ENCODE data around the gene EHD1. TPM values are rescaled to one million over a fixed set of nuclear protein-coding genes. Genes with fewer than 3 reads are reported as not detected.

EHD1 gene
- total RNA-seq, 1 donor from 2014 or later, result 57.2 TPM

DNA sequence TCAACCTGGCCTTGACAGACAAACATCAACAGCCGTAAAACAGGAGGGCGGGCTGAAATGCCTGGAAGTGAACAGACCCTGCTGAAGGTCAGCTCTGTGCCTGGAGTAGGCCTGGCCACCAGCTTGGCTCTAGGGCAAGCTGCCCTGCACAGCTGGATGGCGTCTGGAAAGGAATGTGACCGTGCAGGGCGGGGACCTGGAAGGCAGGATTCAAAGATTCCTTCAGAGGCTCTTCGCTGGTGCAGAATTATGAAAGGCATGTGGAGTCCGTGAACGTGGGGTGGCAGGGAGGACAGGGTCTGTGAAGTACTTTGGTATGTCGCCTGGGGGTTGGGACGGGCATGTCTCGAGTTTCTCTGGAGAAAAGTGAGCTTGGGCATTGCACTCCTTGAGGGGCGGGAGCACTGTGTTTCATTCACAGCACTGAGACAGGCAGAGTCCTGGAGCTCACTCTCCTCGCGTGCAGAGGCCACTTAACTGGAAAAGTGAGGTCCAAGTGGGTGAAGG is 1.5 kb downstream of the EHD1 start:
- no peaks in the 10 kb centered on the region for H3K27me3 Mint-ChIP-seq
- TF ChIP-seq, protein P1, sequence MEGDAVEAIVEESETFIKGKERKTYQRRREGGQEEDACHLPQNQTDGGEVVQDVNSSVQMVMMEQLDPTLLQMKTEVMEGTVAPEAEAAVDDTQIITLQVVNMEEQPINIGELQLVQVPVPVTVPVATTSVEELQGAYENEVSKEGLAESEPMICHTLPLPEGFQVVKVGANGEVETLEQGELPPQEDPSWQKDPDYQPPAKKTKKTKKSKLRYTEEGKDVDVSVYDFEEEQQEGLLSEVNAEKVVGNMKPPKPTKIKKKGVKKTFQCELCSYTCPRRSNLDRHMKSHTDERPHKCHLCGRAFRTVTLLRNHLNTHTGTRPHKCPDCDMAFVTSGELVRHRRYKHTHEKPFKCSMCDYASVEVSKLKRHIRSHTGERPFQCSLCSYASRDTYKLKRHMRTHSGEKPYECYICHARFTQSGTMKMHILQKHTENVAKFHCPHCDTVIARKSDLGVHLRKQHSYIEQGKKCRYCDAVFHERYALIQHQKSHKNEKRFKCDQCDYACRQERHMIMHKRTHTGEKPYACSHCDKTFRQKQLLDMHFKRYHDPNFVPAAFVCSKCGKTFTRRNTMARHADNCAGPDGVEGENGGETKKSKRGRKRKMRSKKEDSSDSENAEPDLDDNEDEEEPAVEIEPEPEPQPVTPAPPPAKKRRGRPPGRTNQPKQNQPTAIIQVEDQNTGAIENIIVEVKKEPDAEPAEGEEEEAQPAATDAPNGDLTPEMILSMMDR (IDR thresholded peaks at IDR 0.05; ENCODE audit: unreplicated experiment), result no peak

DNA sequence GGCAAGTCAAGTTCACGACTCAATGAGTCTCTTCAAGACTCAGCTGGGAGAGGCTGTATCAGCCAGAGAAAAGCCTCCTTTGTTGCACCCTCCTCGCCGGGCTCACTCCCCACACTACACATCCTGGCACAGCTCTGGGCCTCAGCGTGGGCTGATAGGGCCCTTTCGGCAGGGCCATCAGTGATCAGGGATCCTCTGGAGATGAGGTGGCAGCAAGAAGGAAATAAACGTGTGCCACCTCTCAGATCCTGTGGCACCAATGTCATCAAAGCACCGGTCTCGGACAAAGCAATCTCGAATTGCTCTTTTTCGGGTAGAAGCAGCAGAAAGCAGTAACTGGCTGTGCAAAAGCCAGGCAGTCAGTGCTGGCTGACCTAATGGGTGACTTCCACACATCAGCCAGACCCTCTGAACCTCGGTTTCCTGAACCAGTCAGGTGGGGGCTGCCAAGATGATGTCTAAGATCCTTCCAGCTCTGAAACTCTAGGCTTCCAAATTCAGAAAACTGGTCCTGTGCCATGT is 2.1 kb downstream of the EHD1 start:
- TF ChIP-seq, protein P1 (IDR thresholded peaks at IDR 0.05; ENCODE audit: unreplicated experiment), result no peak
- H3K9me3 Mint-ChIP-seq (ENCODE audit: low read depth), result no peaks in the 10 kb centered on the region
- H3K4me1 Mint-ChIP-seq (ENCODE audit: low read depth), result peaks cover 45% of the 10 kb centered on the region
- DNase-seq (ENCODE audit: low spot score, unreplicated experiment), result no peak
- peak overlapping the region; percentile 95 for H3K4me3 Mint-ChIP-seq (ENCODE audit: low read depth)
- peak overlapping the region; percentile 86 for H3K27ac Mint-ChIP-seq
- H3K27me3 Mint-ChIP-seq, result no peaks in the 10 kb centered on the region
- peaks cover 8% of the 10 kb centered on the region for H3K36me3 Mint-ChIP-seq (ENCODE audit: insufficient read depth)

More for the DNA sequence above, 1.5 kb downstream of the EHD1 start:
- Mint-ChIP-seq H3K4me1 (ENCODE audit: low read depth) (peaks cover 39% of the 10 kb centered on the region), H3K27ac (peak overlapping the region; percentile 86), H3K9me3 (ENCODE audit: low read depth) (no peaks in the 10 kb centered on the region), H3K4me3 (ENCODE audit: low read depth) (peak overlapping the region; percentile 95), H3K36me3 (ENCODE audit: insufficient read depth) (peaks cover 8% of the 10 kb centered on the region)
- no peak for DNase-seq (ENCODE audit: low spot score, unreplicated experiment)

DNA sequence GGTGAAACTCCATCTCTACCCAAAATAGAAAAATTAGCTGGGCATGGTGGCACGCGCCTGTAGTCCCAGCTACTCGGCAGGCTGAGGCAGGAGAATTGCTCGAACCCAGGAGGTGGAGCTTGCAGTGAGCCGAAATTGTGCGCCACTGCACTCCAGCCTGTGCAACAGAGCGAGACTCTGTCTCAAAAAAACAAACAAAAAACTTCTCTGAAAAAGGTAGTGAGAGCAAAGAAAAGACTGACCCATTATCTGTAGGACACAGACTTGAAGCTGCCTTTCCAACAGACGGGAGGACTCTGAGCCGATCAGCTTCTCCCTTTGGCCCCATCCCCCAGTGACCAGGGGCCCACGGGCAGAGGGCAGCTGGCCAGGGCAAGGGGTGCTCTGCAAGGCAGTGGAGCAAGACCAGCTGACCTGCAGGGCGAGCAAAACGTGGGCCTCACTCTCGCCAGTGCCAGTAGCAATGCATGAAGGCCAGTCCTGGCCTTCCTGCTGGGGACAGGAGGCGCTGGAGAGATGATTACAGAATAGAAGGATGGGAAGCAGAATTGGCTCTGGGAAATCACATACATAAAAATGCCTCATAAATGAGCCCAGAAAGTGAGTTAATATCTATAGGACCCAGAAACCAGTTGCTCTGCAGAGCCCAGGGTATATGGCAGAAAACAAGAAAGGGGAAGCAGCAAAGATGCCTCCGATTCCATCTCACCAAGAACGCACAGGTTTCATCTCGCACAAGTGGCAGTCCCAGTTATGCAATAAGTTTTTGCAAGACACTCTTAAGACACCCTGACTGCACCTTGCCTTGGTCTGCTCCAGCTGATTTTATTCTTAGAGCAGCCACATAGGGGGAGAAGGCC is 2.8 kb downstream of the EHD1 start:
- TF ChIP-seq, protein P1 (IDR thresholded peaks at IDR 0.05; ENCODE audit: unreplicated experiment), result no peak
- H3K4me1 Mint-ChIP-seq (ENCODE audit: low read depth), result peaks cover 51% of the 10 kb centered on the region

DNA sequence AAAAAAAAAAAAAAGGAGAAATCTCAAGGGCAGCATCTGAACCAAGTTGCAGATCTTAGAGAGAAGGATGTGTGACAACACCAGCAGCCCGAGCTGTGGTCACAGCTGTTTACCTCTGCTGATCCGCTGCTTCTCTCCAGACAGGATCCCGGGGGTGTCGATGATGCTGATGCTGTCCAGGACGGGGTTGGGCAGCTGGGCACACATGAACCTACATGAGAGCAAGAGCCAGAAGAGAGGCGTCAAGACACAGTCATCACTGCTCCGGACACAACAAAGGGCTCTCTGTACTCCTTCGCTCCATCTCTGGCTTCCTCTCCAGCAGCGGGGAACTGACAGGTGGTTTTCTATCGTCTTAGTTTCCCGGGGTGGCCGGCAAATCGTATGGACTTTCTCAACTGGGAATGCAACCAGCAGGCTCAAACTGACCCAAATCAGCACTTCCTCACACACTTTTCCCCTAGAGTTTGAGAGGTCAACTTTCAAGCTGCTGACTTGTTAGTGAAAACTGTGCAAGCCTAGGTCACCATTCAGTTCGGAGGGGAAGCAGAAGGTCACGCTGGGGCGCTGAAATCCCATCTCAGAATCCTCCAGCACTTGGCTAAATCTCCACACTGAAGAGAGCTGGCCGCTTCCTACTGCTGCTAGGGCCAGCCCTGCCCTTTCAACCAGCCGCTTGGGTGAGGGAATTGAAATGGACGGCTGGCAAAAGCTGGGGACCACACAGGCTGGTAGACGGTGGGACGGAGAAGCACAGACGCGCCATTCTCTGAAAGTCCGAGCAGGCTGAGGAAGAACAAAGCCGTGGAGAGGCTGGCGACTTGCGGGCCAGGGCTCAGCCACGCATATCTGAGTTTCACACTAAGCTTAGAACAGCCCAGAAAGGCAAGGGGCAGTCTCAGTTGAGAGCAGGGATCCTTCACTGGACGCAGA is 3.8 kb downstream of the EHD1 start:
- TF ChIP-seq, protein P1 (IDR thresholded peaks at IDR 0.05; ENCODE audit: unreplicated experiment), result no peak

More for the DNA sequence above, 2.8 kb downstream of the EHD1 start:
- DNase-seq (ENCODE audit: low spot score, unreplicated experiment), result no peak
- H3K9me3 Mint-ChIP-seq (ENCODE audit: low read depth), result no peaks in the 10 kb centered on the region
- H3K27ac Mint-ChIP-seq, result no peak overlapping the region
- H3K27me3 Mint-ChIP-seq, result no peaks in the 10 kb centered on the region
- H3K36me3 Mint-ChIP-seq (ENCODE audit: insufficient read depth), result peaks cover 8% of the 10 kb centered on the region
- H3K4me3 Mint-ChIP-seq (ENCODE audit: low read depth), result peak overlapping the region; percentile 95

More for the DNA sequence above, 3.8 kb downstream of the EHD1 start:
- Mint-ChIP-seq H3K36me3 (ENCODE audit: insufficient read depth) (peaks cover 8% of the 10 kb centered on the region), H3K27ac (no peak overlapping the region), H3K4me3 (ENCODE audit: low read depth) (no peak overlapping the region), H3K9me3 (ENCODE audit: low read depth) (no peaks in the 10 kb centered on the region), H3K4me1 (ENCODE audit: low read depth) (peaks cover 56% of the 10 kb centered on the region), H3K27me3 (no peaks in the 10 kb centered on the region)
- no peak for DNase-seq (ENCODE audit: low spot score, unreplicated experiment)
